Measurements from ENCODE around the gene SHF. TPM values are rescaled to one million over a fixed set of nuclear protein-coding genes. Genes with fewer than 3 reads are reported as not detected.

Gene SHF
- total and polyA plus RNA-seq, 2 donors (not counting 3 experiments of a cell fraction or from before 2014, with no cell fraction given): 2.8 to 5.2 TPM

DNA sequence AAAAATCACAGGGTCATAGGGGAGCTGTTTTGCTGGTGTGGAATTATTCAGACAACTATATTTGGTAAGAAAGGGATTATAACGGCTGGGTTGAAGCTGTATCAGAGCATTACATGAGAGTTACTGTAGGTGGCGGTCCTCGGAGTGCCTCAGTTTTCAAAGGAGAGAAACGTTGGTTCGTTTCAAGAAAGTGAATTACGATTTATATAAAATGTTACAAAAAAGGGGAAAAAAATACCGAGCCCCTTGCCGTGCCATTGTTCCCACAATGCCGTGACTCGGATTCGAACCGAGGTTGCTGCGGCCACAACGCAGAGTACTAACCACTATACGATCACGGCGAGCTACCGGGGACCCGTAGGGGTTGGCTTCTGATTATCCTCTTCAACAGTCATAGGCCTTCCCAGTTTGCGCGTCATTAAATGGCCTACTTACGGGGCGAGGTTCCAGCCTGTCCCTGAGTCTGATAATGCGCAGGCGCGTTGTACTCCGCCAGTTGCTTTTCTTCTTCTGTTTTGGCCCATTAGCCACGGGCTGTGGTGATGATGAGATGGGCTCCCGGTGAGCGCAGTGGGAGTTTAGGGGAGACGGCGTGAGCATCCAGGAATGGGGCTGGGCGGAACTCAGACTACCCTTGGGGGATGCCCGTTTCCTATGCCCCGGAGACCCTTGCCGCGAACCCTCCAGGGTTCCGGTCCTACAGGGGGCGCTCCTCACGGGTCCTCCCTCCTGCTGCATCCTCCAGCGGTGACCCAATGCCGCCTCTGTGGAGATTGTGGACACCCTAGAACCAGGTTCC lies 10.8 kb upstream of the SHF start:
- Histone ChIP-seq H3K4me3 (replicated peaks in 1 of 3; ENCODE audit: insufficient read depth in 1 of 3, low read depth in 1 of 3, low read length in 3 of 3) (peak overlapping the region; percentile 56 to 82 (median 68)), H3K9me3 (replicated peaks; ENCODE audit: control insufficient read depth, insufficient read depth, low read length) (no peaks in the 10 kb centered on the region), H3K4me2 (ENCODE audit: insufficient read depth, low read length) (peak overlapping the region; percentile 77), H3K9ac (replicated peaks; ENCODE audit: extremely low read depth, insufficient read depth, low read length) (peak overlapping the region; percentile 82), H3K27me3 (ENCODE audit: control insufficient read depth in 2 of 2, insufficient read depth in 2 of 2, low read length in 2 of 2) (peaks cover 7% of the 10 kb centered on the region in 2 experiments), H3K4me1 (ENCODE audit: control insufficient read depth, extremely low read depth, insufficient read depth, low read length) (peaks cover 8% of the 10 kb centered on the region), H2AFZ (ENCODE audit: low read depth, low read length) (peak overlapping the region; percentile 76), H3K36me3 (ENCODE audit: control insufficient read depth in 2 of 2, extremely low read depth in 1 of 2, insufficient read depth in 2 of 2, low read length in 2 of 2) (no peaks in the 10 kb centered on the region), H3K9me1 (replicated peaks; ENCODE audit: control insufficient read depth, extremely low read depth, insufficient read depth, low read length) (no peaks in the 10 kb centered on the region), H3K79me2 (ENCODE audit: control insufficient read depth, insufficient read depth, low read length) (no peaks in the 10 kb centered on the region), H3K27ac (ENCODE audit: insufficient read depth, low read depth, low read length) (peak overlapping the region; percentile 43), H4K20me1 (replicated peaks; ENCODE audit: control insufficient read depth, extremely low read depth, insufficient read depth, low read length) (no peaks in the 10 kb centered on the region)
- DNase-seq (ENCODE audit: low read depth, low spot score): peak; percentile 99
- intact Hi-C loops (cut with micrococcal nuclease): loop anchor here (1.0 to 10.0 kb wide), 7 partner anchors 10 to 484 kb away; partner anchors contain the start of genes B2M and PATL2
- no TSS peak for BruUV-seq (replicated peaks)
- peak; percentile 88 for FAIRE-seq
- ChIA-PET POLR2A (interaction anchor here (0.8 to 1.9 kb wide), 3 partner anchors 8 to 35 kb away, joined by 3 to 7 read pairs (median 4); partner anchors contain the start of gene SHF), CTCF (interaction anchor here (0.7 to 8.9 kb wide), 16 partner anchors 10 to 259 kb away, joined by 3 to 98 read pairs (median 4); partner anchors contain the start of gene SHF)
- dilution Hi-C loops (cut with MboI; ENCODE audit: extremely low pct_ligation_motif_present, low sequenced_read_pairs): no loop called here
- TF ChIP-seq EZH2 (IDR thresholded peaks at IDR 0.05; ENCODE audit: borderline replicate concordance, low read depth, low read length, severe bottlenecking): no peak
- peak; percentile 83 for TF ChIP-seq POLR2A (IDR thresholded peaks at IDR 0.05; ENCODE audit: low read depth, low read length)
- peak; percentile 83 to 84 for TF ChIP-seq CTCF (IDR thresholded peaks at IDR 0.05; ENCODE audit: extremely low read depth in 1 of 2, insufficient read depth in 1 of 2, low read depth in 1 of 2, low read length in 2 of 2)
- TF ChIP-seq JUN (IDR thresholded peaks at IDR 0.05; ENCODE audit: borderline replicate concordance, insufficient read depth, insufficient read length, low read depth): no peak
- TF ChIP-seq MAX (IDR thresholded peaks at IDR 0.05; ENCODE audit: insufficient read depth, insufficient read length): no peak
- peak; percentile 37 for TF ChIP-seq GATA2 (IDR thresholded peaks at IDR 0.05; ENCODE audit: insufficient read depth, insufficient read length, low read depth, low read length)
- no peak for TF ChIP-seq FOS (IDR thresholded peaks at IDR 0.05; ENCODE audit: borderline replicate concordance, insufficient read depth, low read length)
- TF ChIP-seq MYC (IDR thresholded peaks at IDR 0.05; ENCODE audit: low read depth, low read length): no peak
- peak; percentile 67 for TF ChIP-seq POLR2AphosphoS5 (IDR thresholded peaks at IDR 0.05; ENCODE audit: insufficient read depth, low read depth, low read length)

Measured in endothelial cell of umbilical vein (primary cell).